HG03439 (cell line): ENCODE data around the gene PXYLP1.
"Not testable (repeated sequence)": the region's sequence is repeated elsewhere in the genome, so short reads cannot be mapped to it uniquely, and the experiment has no call there.

Experiments used
- ATAC-seq: cut with Tn5 transposase; IDR thresholded peaks from one replicate; pipeline ENCODE4 v1.9.1; 2021; ENCODE audit warnings: mild to moderate bottlenecking, moderate library complexity; ENCODE audit not compliant: unreplicated experiment

Gene PXYLP1

DNA sequence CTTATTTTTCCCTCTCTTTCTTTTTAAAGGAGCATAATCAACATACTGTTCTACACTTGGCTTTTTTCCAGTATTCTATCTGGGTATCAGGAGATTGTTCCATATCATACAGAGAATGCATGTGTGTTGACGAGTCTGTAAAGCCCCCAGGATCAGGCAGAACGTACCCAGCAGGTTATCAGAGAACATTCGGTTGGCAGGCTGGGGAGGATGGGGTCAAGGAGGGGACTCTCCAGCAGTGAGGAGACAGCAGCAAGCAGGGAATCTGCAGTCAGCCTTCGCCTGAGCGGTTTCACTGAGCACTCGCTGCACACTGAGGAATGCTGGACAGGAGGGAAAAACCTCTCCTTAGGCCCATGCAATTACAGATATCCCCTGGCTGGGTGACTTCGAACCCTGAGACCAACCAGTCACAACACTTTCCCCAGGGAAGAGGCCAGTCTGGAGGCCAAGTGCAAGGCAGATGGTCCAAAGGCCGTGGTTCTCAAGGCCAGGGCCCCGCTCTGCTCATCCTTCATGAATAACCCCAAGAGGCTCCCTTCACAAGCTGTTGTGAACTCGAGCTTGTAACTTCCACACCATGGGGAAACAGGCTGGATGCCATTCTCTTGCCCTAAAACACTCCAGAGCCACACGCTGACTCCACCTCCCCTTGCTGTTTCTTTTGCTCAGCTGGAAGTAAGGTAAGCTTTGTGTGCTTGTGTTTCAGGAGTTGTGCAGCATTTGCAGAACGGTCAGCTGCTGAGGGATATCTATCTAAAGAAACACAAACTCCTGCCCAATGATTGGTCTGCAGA, 60.1 kb downstream of the PXYLP1 start:
- ATAC-seq: no peak

DNA sequence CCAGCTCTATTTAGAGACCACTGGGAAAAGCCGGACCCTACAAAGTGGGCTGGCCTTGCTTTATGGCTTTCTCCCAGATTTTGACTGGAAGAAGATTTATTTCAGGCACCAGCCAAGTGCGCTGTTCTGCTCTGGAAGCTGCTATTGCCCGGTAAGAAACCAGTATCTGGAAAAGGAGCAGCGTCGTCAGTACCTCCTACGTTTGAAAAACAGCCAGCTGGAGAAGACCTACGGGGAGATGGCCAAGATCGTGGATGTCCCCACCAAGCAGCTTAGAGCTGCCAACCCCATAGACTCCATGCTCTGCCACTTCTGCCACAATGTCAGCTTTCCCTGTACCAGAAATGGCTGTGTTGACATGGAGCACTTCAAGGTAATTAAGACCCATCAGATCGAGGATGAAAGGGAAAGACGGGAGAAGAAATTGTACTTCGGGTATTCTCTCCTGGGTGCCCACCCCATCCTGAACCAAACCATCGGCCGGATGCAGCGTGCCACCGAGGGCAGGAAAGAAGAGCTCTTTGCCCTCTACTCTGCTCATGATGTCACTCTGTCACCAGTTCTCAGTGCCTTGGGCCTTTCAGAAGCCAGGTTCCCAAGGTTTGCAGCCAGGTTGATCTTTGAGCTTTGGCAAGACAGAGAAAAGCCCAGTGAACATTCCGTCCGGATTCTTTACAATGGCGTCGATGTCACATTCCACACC, 60.9 kb downstream of the PXYLP1 start:
- ATAC-seq: no peak

DNA sequence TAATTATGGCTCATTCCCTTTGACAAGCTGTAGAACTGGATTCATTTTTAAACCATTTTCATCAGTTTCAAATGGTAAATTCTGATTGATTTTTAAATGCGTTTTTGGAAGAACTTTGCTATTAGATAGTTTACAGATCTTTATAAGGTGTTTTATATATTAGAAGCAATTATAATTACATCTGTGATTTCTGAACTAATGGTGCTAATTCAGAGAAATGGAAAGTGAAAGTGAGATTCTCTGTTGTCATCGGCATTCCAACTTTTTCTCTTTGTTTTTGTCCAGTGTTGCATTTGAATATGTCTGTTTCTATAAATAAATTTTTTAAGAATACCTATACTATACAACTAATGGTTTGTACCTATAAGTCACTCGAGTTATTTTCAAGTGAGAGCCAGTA, 62.7 kb downstream of the PXYLP1 start:
- ATAC-seq: no peak

DNA sequence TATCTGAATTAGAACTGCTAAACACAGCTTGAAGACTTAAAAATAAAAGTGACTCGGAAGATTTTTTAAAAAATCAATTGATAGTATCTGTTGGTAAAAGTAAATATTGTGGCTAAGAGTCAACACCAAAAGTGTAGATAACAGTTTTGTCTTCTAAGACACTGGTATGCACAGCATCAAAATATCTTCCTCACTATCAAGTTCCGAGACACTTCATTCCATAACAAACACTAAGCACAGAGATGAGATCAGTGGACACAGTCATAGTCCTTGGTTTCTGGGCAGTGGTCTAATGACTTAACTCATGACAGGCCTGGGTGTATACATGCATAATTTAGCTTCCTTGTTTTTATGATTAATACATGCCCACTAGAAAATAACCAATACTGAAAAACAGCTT, 63.2 kb downstream of the PXYLP1 start:
- no peak for ATAC-seq

DNA sequence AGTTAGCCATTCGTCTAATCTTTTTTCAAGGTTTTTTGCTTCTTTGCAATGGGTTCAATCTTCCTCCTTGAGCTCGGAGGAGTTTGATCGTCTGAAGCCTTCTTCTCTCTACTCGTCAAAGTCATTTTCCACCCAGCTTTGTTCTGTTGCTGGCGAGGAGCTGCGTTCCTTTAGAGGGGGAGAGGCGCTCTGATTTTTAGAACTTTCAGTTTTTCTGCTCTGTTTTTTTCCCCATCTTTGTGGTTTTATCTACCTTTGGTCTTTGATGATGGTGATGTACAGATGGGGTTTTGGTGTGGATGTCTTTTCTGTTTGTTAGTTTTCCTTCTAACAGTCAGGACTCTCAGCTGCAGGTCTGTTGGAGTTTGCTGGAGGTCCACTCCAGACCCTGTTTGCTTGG, 68.8 kb downstream of the PXYLP1 start:
- ATAC-seq: not testable (repeated sequence)

GRCh38 chr3:141302364-141303141, 70.9 kb downstream of the PXYLP1 start:
- no peak for ATAC-seq

DNA sequence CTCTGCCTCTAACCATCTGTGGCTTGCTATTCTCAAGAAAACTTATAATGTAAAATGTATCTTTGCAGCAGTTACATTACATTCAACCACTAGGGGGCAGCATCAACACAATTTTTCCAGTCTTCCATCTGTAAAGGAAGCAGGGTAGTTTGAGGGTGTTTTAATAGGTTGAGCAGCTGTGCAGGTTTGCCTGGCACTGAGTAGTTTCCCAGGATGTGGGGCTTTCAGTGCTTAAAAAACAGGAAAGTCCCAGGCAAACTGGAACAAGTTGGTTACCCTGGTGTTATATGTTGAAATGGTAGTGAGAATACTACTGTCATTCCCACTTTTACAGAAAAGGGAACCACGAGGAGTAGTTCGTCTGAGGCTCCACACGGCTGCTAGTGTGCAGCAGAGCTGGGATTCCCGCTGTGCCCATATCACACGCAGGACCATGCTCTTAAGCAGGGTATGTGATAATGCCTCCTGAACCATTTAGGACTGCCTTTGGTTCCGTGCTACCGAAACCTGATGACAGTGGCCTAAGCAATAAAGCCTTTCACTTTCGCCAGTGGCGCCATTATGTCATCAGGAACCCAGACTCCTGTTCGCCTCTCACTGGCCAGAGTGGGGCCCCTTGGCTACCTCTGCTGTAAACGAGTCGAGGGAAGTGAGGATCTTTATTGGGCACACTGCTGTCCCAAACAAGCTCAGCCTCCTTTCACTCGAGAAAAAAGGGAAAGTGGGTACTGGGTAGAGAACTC, 72.0 kb downstream of the PXYLP1 start:
- ATAC-seq: peak; percentile 63

- ATAC-seq: no peak
Observed at GRCh38 chr3:141305436-141305835, 73.8 kb downstream of the PXYLP1 start.

DNA sequence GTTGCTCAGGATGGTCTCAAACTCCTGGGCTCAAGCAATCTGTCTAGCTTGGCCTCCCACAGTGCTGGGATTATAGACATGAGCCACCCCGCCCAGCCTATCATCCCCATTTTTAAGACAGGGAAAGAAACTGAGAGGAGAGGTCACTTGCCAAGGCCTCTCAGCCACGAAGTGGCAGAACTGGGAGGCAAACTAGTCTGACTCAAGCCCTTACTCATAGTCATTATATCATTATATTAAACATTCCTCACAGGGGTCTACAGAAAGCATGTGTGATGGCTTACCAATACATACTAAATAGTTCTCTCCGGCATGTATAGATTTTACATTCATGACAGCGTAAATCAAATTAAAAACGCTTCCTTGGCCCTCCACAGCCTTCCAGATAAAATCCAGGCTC, 74.7 kb downstream of the PXYLP1 start:
- ATAC-seq: no peak

GRCh38 chr3:141306922-141307321, 75.3 kb downstream of the PXYLP1 start:
- ATAC-seq: no peak

GRCh38 chr3:141307351-141308059, 75.9 kb downstream of the PXYLP1 start:
- no peak for ATAC-seq

GRCh38 chr3:141308588-141309218, 77.1 kb downstream of the PXYLP1 start:
- no peak for ATAC-seq

DNA sequence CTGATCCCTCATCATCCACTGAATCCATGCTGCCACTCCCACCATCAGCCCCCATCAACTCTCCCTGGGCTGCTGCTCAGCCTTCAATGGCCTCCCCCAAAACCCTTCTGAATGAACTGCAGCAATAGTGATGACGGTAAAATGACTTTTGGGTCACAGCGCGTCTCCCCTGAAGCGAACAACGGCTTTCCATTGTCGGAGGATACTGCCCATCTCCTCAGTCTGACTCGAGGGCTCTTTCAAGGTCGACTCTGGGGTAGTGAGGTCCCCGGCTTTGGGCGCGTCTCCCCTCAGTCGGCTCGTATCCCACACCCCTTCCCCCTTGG, 79.5 kb downstream of the PXYLP1 start:
- no peak for ATAC-seq

- peak; percentile 98 for ATAC-seq
Observed at GRCh38 chr3:141311496-141312353, 80.1 kb downstream of the PXYLP1 start.

DNA sequence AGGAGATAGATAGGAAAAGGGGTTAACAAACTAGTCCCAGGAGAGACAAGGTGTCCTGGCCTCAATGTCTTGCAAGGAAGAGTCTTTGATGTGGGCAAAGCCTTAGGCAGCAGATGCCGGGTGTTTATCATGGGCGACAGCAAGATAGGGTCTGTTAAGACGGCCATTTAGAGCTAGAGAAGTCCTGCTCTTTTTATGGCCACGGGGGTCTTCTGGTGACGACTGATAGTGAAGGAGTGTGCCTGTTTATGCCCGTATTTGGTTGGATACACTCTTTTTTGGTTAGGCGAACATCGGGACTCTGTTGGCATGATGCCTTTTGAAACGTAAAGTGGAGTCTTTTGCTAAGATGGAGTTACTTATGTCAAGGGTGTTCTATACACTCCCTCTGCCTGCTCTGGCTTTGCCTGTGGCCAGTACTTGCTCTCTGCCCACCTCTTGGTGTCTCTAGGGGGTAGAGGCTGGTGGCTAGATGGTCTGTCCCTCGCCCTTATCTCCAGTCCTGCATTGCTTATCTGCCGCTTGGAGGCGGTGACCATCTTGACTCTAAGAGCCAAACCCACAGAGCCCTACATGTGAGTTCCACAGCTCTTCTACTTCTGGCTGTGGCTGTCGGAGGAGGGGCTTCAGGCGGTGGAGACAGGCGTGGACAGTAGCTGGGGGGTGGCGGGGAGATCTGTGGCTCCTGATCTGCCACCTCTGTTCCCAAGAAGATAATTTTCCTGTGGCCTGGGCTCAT, 80.9 kb downstream of the PXYLP1 start:
- no peak for ATAC-seq

DNA sequence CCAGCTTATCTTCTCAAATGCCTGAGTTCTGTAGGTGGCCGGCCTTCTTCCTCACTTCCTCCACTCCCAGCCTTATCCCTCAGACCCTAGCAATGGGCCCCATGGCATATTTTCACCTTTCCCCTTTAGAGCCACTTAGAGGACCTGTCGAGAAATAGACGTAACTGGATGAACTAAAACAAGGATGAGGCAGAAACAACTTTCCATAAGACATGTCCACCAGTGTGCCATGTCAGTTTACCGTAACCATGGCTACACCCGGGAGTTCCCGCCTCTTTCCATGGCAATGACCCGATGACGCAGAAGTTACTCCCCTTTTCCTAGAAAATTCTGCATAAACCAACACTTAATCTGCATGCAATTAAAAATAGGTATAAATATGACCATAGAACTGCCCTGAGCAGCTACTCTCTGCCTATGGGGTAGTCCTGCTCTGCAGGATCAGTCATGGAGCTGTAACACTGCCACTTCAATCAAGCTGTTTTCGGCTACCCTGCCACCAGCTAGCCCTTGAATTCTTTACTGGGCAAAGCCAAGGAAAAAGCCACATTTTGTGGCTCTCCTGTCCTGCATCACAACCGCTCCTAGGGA, 81.6 kb downstream of the PXYLP1 start:
- ATAC-seq: no peak

DNA sequence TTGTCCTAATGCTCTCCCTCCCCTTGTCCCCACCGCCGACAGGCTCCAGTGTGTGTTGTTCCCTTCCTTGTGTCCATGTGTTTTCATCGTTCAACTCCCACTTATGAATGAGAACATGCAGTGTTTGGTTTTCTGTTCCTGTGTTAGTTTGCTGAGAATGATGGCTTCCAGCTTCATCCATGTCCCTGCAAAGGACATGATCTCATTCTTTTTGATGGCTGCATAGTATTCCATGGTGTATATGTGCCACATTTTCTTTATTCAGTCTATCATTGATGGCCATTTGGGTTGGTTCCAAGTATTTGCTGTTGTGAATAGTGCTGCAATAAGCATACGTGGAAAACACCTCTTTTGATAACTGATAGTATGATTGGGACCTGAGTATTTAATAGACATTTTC, 82.8 kb downstream of the PXYLP1 start:
- ATAC-seq: not testable (repeated sequence)

GRCh38 chr3:141316851-141317250, 85.2 kb downstream of the PXYLP1 start:
- no peak for ATAC-seq
